Gastrocnemius medialis (tissue), 4 donors: ENCODE data around the gene KRT79. TPM values are rescaled to one million over a fixed set of nuclear protein-coding genes. Genes with fewer than 3 reads are reported as not detected.

Source experiments
- ATAC-seq, 2 donors: fragments of 150-250 bp; one replicate each; pipeline ENCODE4 v1.9.1; 2016
- DNase-seq, 2 donors: peaks; one replicate each; pipeline ENCODE4 v3.0.0-alpha.2; 2019
- H3K27ac ChIP-seq, 4 donors: fragments of 200-600 bp; sonication (generic); 1 replicate in 1 of 4; 2 replicates in 3 of 4; pipeline ENCODE4 v1.5.1; 2016 to 2018; ENCODE audit warnings: mild to moderate bottlenecking in 2 of 4, moderate library complexity in 1 of 4
- H3K27me3 ChIP-seq, 3 donors: fragments of 200-600 bp; sonication (generic) in 2 of 3; 1 replicate in 1 of 3; 2 replicates in 2 of 3; pipeline versions ENCODE4 v1.5.1 to v1.6.0; 2016 to 2019; ENCODE audit warnings: mild to moderate bottlenecking in 1 of 3, moderate library complexity in 1 of 3
- H3K36me3 ChIP-seq, 2 donors: fragments of 200-600 bp; sonication (generic) in 1 of 2; one replicate each; pipeline ENCODE4 v1.5.1; 2017 to 2018
- H3K4me1 ChIP-seq, 2 donors: fragments of 200-600 bp; sonication (generic) in 1 of 2; one replicate each; pipeline ENCODE4 v1.5.1; 2016 to 2017; ENCODE audit warnings: mild to moderate bottlenecking in 2 of 2
- H3K4me3 ChIP-seq, 4 donors: fragments of 200-600 bp; sonication (generic) in 3 of 4; 1 replicate in 1 of 4; 2 replicates in 3 of 4; pipeline ENCODE4 v1.5.1; 2016 to 2019; ENCODE audit warnings: mild to moderate bottlenecking in 2 of 4
- H3K9me3 ChIP-seq, 3 donors: fragments of 200-600 bp; sonication (generic) in 2 of 3; 1 replicate in 1 of 3; 2 replicates in 2 of 3; pipeline ENCODE4 v1.5.1; 2016 to 2019
- CTCF ChIP-seq, 5 experiments: fragments of 450-650 bp in 3 of 5; fragments of 200-600 bp in 2 of 5; sonication (generic) in 2 of 5; IDR thresholded peaks in 4 of 5; conservative IDR thresholded peaks in 1 of 5; 1 replicate in 4 of 5; 2 replicates in 1 of 5; pipeline ENCODE4 v1.5.1; 2016 to 2019; ENCODE audit warnings: antibody characterized with exemption in 5 of 5, mild to moderate bottlenecking in 3 of 5, moderate library complexity in 3 of 5
- POLR2A ChIP-seq, 2 donors: fragments of 450-650 bp; IDR thresholded peaks; one replicate each; pipeline ENCODE4 v1.6.1; 2017; ENCODE audit warnings: antibody characterized with exemption in 2 of 2, mild to moderate bottlenecking in 2 of 2, moderate library complexity in 2 of 2
- in situ Hi-C, 4 donors: fragments of 200-750 bp; cut with MboI; loops; one replicate each; pipeline versions ENCODE4 v1.15.0 to v1.8.0; 2017; ENCODE audit warnings: low sequenced_read_pairs in 4 of 4
- intact Hi-C: fragments of 100-400 bp; cut with DNase I; formaldehyde crosslinking; loops from one replicate; pipeline ENCODE4 v1.15.1; 2023; ENCODE audit warnings: low total_unique reads
- total RNA-seq, 4 donors: library from RNA; depleted of rRNA; stranded (reverse); fragments of >200 nt; gene quantifications; one replicate each; pipeline versions ENCODE4 v1.1.0 to v1.2.3, GENCODE V29; 2016

The KRT79 gene
- total RNA-seq, 4 donors from 2014 or later = not detected

- H3K27me3 ChIP-seq = no peaks in the 10 kb centered on the region
- no peak for DNase-seq
- no peak for TF ChIP-seq POLR2A (IDR thresholded peaks at IDR 0.05)
- TF ChIP-seq CTCF (IDR thresholded peaks at IDR 0.05 in 4 of 5, conservative IDR thresholded peaks at IDR 0.05 in 1 of 5) = no peak
- in situ Hi-C loops (no loop called here), intact Hi-C loops (no loop called here)
- ATAC-seq = no peak
- no peaks in the 10 kb centered on the region for H3K9me3 ChIP-seq
- no peak overlapping the region for H3K27ac ChIP-seq
- no peak overlapping the region for H3K4me3 ChIP-seq
- no peaks in the 10 kb centered on the region for H3K36me3 ChIP-seq
- H3K4me1 ChIP-seq = no peaks in the 10 kb centered on the region
Measured at GRCh38 chr12:52806821-52807543, 27.1 kb downstream of the KRT79 start.

- no peaks in the 10 kb centered on the region for H3K4me1 ChIP-seq
- no peak for TF ChIP-seq CTCF (IDR thresholded peaks at IDR 0.05 in 4 of 5, conservative IDR thresholded peaks at IDR 0.05 in 1 of 5)
- no peak for TF ChIP-seq POLR2A (IDR thresholded peaks at IDR 0.05)
- no peaks in the 10 kb centered on the region for H3K9me3 ChIP-seq
- H3K27ac ChIP-seq = no peak overlapping the region
- no peaks in the 10 kb centered on the region for H3K36me3 ChIP-seq
- no peak for ATAC-seq
- no peak for DNase-seq
- H3K27me3 ChIP-seq = no peaks in the 10 kb centered on the region
- in situ Hi-C loops (no loop called here), intact Hi-C loops (no loop called here)
- H3K4me3 ChIP-seq = no peak overlapping the region
Measured at GRCh38 chr12:52806169-52806811, 27.8 kb downstream of the KRT79 start.

GRCh38 chr12:52805739-52806138 lies 28.4 kb downstream of the KRT79 start:
- Histone ChIP-seq H3K9me3 (no peaks in the 10 kb centered on the region), H3K36me3 (no peaks in the 10 kb centered on the region), H3K4me3 (no peak overlapping the region), H3K4me1 (no peaks in the 10 kb centered on the region), H3K27ac (no peak overlapping the region), H3K27me3 (no peaks in the 10 kb centered on the region)
- ATAC-seq (no peak), DNase-seq (no peak)
- intact Hi-C loops (no loop called here), in situ Hi-C loops (no loop called here)
- TF ChIP-seq CTCF (IDR thresholded peaks at IDR 0.05 in 4 of 5, conservative IDR thresholded peaks at IDR 0.05 in 1 of 5) (no peak), POLR2A (IDR thresholded peaks at IDR 0.05) (no peak)

- no peak overlapping the region for H3K4me3 ChIP-seq
Measured at GRCh38 chr12:52805000-52805399, 29.1 kb downstream of the KRT79 start.

More at GRCh38 chr12:52805000-52805399, 29.1 kb downstream of the KRT79 start:
- Histone ChIP-seq H3K9me3 (no peaks in the 10 kb centered on the region), H3K27ac (no peak overlapping the region), H3K4me1 (no peaks in the 10 kb centered on the region), H3K36me3 (no peaks in the 10 kb centered on the region), H3K27me3 (no peaks in the 10 kb centered on the region)
- in situ Hi-C loops = no loop called here
- ATAC-seq (no peak), DNase-seq (no peak)
- intact Hi-C loops = no loop called here
- TF ChIP-seq CTCF (IDR thresholded peaks at IDR 0.05 in 4 of 5, conservative IDR thresholded peaks at IDR 0.05 in 1 of 5) (no peak), POLR2A (IDR thresholded peaks at IDR 0.05) (no peak)
